HepG2 (cell line): ENCODE results near the gene HSPA1L. TPM values are rescaled to one million over a fixed set of nuclear protein-coding genes. Genes with fewer than 3 reads are reported as not detected.

Source experiments
- ADNP ChIP-seq: sonication (generic); formaldehyde crosslinking; IDR thresholded peaks from 2 replicates; pipeline ENCODE4 v1.4.0; 2020; ENCODE audit warnings: missing genetic modification reagents
- HES4 ChIP-seq: sonication (generic); formaldehyde crosslinking; IDR thresholded peaks from 2 replicates; pipeline ENCODE4 v1.9.0; 2021; ENCODE audit warnings: mild to moderate bottlenecking, missing genetic modification reagents, borderline replicate concordance
- HIC2 ChIP-seq: sonication (generic); formaldehyde crosslinking; IDR thresholded peaks from 2 replicates; pipeline ENCODE4 v1.9.0; 2022; ENCODE audit warnings: low read depth, missing genetic modification reagents
- KAT2B ChIP-seq: fragments of 150-350 bp; IDR thresholded peaks from 2 replicates; pipeline ENCODE4 v1.6.1; 2014; ENCODE audit warnings: low read depth, low read length, borderline replicate concordance
- KLF13 ChIP-seq: sonication (generic); formaldehyde crosslinking; IDR thresholded peaks from 2 replicates; pipeline ENCODE4 v1.4.0; 2020; ENCODE audit warnings: mild to moderate bottlenecking, missing genetic modification reagents
- NBN ChIP-seq: fragments of 450-650 bp; conservative IDR thresholded peaks from 2 replicates; pipeline ENCODE4 v1.6.1; 2017
- PBX3 ChIP-seq: sonication (generic); formaldehyde crosslinking; IDR thresholded peaks from 2 replicates; pipeline ENCODE4 v1.8.1; 2023; ENCODE audit warnings: missing genetic modification reagents, inconsistent platforms, borderline replicate concordance
- PRDM4 ChIP-seq: sonication (generic); formaldehyde crosslinking; IDR thresholded peaks from 2 replicates; pipeline ENCODE4 v1.9.0; 2021; ENCODE audit warnings: missing genetic modification reagents, borderline replicate concordance
- SALL1 ChIP-seq: sonication (generic); formaldehyde crosslinking; IDR thresholded peaks from 2 replicates; pipeline ENCODE4 v1.8.0; 2022; ENCODE audit warnings: mild to moderate bottlenecking, missing genetic modification reagents
- SMAD9 ChIP-seq: sonication (generic); formaldehyde crosslinking; IDR thresholded peaks from 2 replicates; pipeline ENCODE4 v1.5.1; 2020; ENCODE audit warnings: mild to moderate bottlenecking, missing genetic modification reagents
- ZBTB34 ChIP-seq: sonication (generic); formaldehyde crosslinking; IDR thresholded peaks from 2 replicates; pipeline ENCODE4 v1.8.0; 2022; ENCODE audit warnings: mild to moderate bottlenecking, missing genetic modification reagents
- ZHX2 ChIP-seq, 2 experiments: sonication (generic) in 1 of 2; formaldehyde crosslinking in 1 of 2; IDR thresholded peaks; 2 replicates each; pipeline versions ENCODE4 v1.6.1 to v1.9.0; 2014 to 2022; ENCODE audit warnings: antibody characterized with exemption in 1 of 2, borderline replicate concordance in 1 of 2, inconsistent platforms in 1 of 2, low read depth in 1 of 2, missing genetic modification reagents in 1 of 2
- ZNF20 ChIP-seq: sonication (generic); formaldehyde crosslinking; IDR thresholded peaks from 2 replicates; pipeline ENCODE4 v1.4.0; 2020; ENCODE audit warnings: mild to moderate bottlenecking, moderate library complexity, missing genetic modification reagents
- ZNF672 ChIP-seq: sonication (generic); formaldehyde crosslinking; IDR thresholded peaks from 2 replicates; pipeline ENCODE4 v1.8.1; 2022; ENCODE audit warnings: missing genetic modification reagents
- polyA plus RNA-seq, 8 experiments: library from polyadenylated mRNA; depleted of rRNA in 3 of 8; stranded (reverse) in 7 of 8; unstranded in 1 of 8; fragments of >200 nt; fragmentation: Illumina TruSeq in 4 of 8; extraction: Trizol in 4 of 8; gene quantifications; 2 replicates each; pipeline versions ENCODE4 v1.2.1 to v1.2.3, GENCODE V29; 2011 to 2016; ENCODE audit warnings: low read depth in 4 of 8, missing spikeins in 1 of 8, mixed read lengths in 1 of 8; ENCODE audit not compliant: insufficient read depth in 1 of 8
- total RNA-seq, 5 experiments: library from RNA; depleted of rRNA; stranded (reverse); fragments of >200 nt; fragmentation: Illumina TruSeq; extraction: Trizol; gene quantifications; 2 replicates each; pipeline ENCODE4 v1.2.3, GENCODE V29; 2016; ENCODE audit warnings: low read depth in 1 of 5

Gene HSPA1L
- total and polyA plus RNA-seq, 2 of the 13 experiments (the other 11 are each of a cell fraction or from before 2014, with no cell fraction given), result 0.55 to 1.0 TPM

GRCh38 chr6:31862344-31863235 is 47.5 kb upstream of the HSPA1L start, which contains the start of gene NEU1 (continued):
- TF ChIP-seq HIC2 (CRISPR knock-in tag), result no peak
- TF ChIP-seq SALL1 (CRISPR knock-in tag), result peak; percentile 90
- no peak for TF ChIP-seq ZNF672 (CRISPR knock-in tag)
- no peak for TF ChIP-seq PBX3 (CRISPR knock-in tag)
- no peak for TF ChIP-seq SMAD9 (CRISPR knock-in tag)
- TF ChIP-seq KLF13 (CRISPR knock-in tag), result 0 out of 2 replicates have a peak, but pooled peaks have one; percentile 89
- TF ChIP-seq KAT2B, result no peak
- no peak for TF ChIP-seq ADNP (CRISPR knock-in tag)
- no peak for TF ChIP-seq ZNF20 (CRISPR knock-in tag)
- peak; percentile 2; the same call in 1 of the 2 replicates for TF ChIP-seq ZBTB34
- TF ChIP-seq HES4 (CRISPR knock-in tag), result peak; percentile 54; the same call in 1 of the 2 replicates
- no peak for TF ChIP-seq PRDM4
- 0 out of 2 replicates have a peak, but pooled peaks have one; percentile 16 for TF ChIP-seq ZHX2 (IDR thresholded peaks at IDR 0.05; ENCODE audit: low read depth)
- peak; percentile 63; the same call in 1 of the 2 replicates for TF ChIP-seq ZHX2 (CRISPR knock-in tag; IDR thresholded peaks at IDR 0.05; ENCODE audit: borderline replicate concordance)
- TF ChIP-seq NBN, result no peak
